Fibroblast of lung (primary cell): ENCODE results near the gene IGFL2. TPM values are rescaled to one million over a fixed set of nuclear protein-coding genes. Genes with fewer than 3 reads are reported as not detected.
"Not testable (repeated sequence)": the region's sequence is repeated elsewhere in the genome, so short reads cannot be mapped to it uniquely, and the experiment has no call there.

Source experiments
- DNase-seq, 2 donors: peaks; one replicate each; pipeline versions ENCODE4 v3.0.0 to v3.0.0-alpha.2; 2010; ENCODE audit warnings: low read depth in 2 of 2
- H2AFZ ChIP-seq: 2 replicates; pipeline ENCODE4 v1.5.1; 2012; ENCODE audit warnings: low read length, control low read depth, inconsistent platforms
- H3K27ac ChIP-seq: 2 replicates; pipeline ENCODE4 v1.5.1; 2011; ENCODE audit warnings: low read length, control low read depth; ENCODE audit not compliant: insufficient read depth
- H3K27me3 ChIP-seq: 2 replicates; pipeline ENCODE4 v1.5.1; 2011; ENCODE audit warnings: mild to moderate bottlenecking, low read length; ENCODE audit not compliant: control insufficient read depth, insufficient read depth
- H3K36me3 ChIP-seq: 2 replicates; pipeline ENCODE4 v1.5.1; 2011; ENCODE audit warnings: low read length; ENCODE audit not compliant: control insufficient read depth, insufficient read depth
- H3K4me1 ChIP-seq: 2 replicates; pipeline ENCODE4 v1.5.1; 2011; ENCODE audit warnings: low read length; ENCODE audit not compliant: control insufficient read depth, insufficient read depth; ENCODE audit errors: extremely low read depth
- H3K4me2 ChIP-seq: 2 replicates; pipeline ENCODE4 v1.5.1; 2011; ENCODE audit warnings: low read length, control low read depth; ENCODE audit not compliant: insufficient read depth; ENCODE audit errors: extremely low read depth
- H3K4me3 ChIP-seq, 4 experiments: fragments of 200-600 bp in 1 of 4; sonication (generic) in 1 of 4; replicated peaks in 1 of 4; 2 replicates each; pipeline ENCODE4 v1.5.1; 2011 to 2016; ENCODE audit warnings: low read length in 4 of 4, low read depth in 3 of 4, mild to moderate bottlenecking in 3 of 4, control low read depth in 2 of 4, inconsistent platforms in 1 of 4, mixed read lengths in 1 of 4; ENCODE audit not compliant: insufficient read depth in 1 of 4; ENCODE audit errors: control extremely low read depth in 1 of 4
- H3K79me2 ChIP-seq: 2 replicates; pipeline ENCODE4 v1.5.1; 2012; ENCODE audit warnings: mild to moderate bottlenecking, low read length, inconsistent platforms; ENCODE audit not compliant: control insufficient read depth, insufficient read depth
- H3K9ac ChIP-seq: 2 replicates; pipeline ENCODE4 v1.5.1; 2011; ENCODE audit warnings: mild to moderate bottlenecking, low read length, control low read depth; ENCODE audit not compliant: insufficient read depth
- H3K9me3 ChIP-seq: 2 replicates; pipeline ENCODE4 v1.5.1; 2012; ENCODE audit warnings: low read depth, low read length; ENCODE audit not compliant: control insufficient read depth, insufficient read depth
- H4K20me1 ChIP-seq: 2 replicates; pipeline ENCODE4 v1.5.1; 2011; ENCODE audit warnings: low read length; ENCODE audit not compliant: control insufficient read depth, insufficient read depth; ENCODE audit errors: extremely low read depth
- CTCF ChIP-seq, 2 donors: IDR thresholded peaks in 1 of 2; conservative IDR thresholded peaks in 1 of 2; 1 replicate in 1 of 2; 2 replicates in 1 of 2; pipeline ENCODE4 v1.5.1; 2011 to 2012; ENCODE audit warnings: low read length in 2 of 2, control low read depth in 1 of 2, inconsistent platforms in 1 of 2, low read depth in 1 of 2, mild to moderate bottlenecking in 1 of 2
- EZH2 ChIP-seq: IDR thresholded peaks from 2 replicates; pipeline ENCODE4 v1.5.1; 2012; ENCODE audit warnings: low read length, control low read depth, mild to moderate bottlenecking; ENCODE audit errors: missing control alignments
- polyA plus RNA-seq, 2 donors: library from polyadenylated mRNA; depleted of rRNA in 1 of 2; stranded (reverse) in 1 of 2; unstranded in 1 of 2; fragments of >200 nt; gene quantifications; 2 replicates each; pipeline ENCODE4 v1.2.1, GENCODE V29; 2011 to 2012; ENCODE audit warnings: missing spikeins in 1 of 2
- total RNA-seq: library from RNA; depleted of rRNA; stranded (reverse); fragments of >200 nt; gene quantifications from 2 replicates; pipeline ENCODE4 v1.2.1, GENCODE V29; 2014

IGFL2 gene
- total and polyA plus RNA-seq, 2 donors (not counting 1 experiment from before 2014, with no cell fraction given) = not detected

DNA sequence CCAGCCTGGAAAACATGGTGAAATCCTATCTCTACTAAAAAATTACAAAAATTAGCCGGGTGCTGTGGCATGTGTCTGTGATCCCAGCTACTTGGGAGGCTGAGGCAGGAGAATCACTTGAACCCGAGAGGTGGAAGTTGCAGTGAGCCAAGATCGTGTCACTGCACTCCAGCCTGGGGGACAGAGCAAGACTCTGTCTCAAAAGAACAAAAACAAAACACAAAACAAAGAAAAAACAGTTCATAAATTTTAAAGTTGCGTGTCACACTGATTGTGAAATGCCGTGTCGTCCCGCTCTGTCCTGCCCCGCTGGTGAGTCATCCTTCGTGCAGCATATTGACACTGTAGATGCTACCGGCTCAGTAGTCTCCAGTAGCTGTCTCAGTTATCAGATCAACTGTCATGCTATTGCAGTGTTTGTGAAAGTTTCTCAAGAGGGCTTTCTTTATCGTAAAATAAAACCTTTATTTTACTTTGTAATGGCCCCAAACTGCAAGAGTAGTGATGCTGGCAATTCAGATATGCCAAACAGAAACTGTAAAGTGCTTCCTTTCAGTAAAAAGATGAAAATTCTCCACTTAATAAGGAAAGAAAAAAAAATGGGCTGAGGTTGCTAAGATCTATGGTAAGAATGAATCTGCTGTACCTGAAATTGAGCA lies 45.1 kb downstream of the IGFL2 start:
- Histone ChIP-seq H2AFZ (no peak overlapping the region), H3K36me3 (no peaks in the 10 kb centered on the region), H3K79me2 (no peaks in the 10 kb centered on the region), H3K9ac (no peak overlapping the region), H3K4me2 (peak overlapping the region; percentile 75), H3K27me3 (peaks cover 22% of the 10 kb centered on the region), H3K27ac (no peak overlapping the region), H4K20me1 (no peaks in the 10 kb centered on the region), H3K4me1 (peaks cover 2% of the 10 kb centered on the region), H3K9me3 (no peaks in the 10 kb centered on the region), H3K4me3 (no peak overlapping the region)
- TF ChIP-seq EZH2 = no peak
- no peak for TF ChIP-seq CTCF (conservative IDR thresholded peaks at IDR 0.05 in 1 of 2, IDR thresholded peaks at IDR 0.05 in 1 of 2; ENCODE audit: low read depth in 1 of 2, low read length in 2 of 2)
- DNase-seq = peak; percentile 50 to 64

DNA sequence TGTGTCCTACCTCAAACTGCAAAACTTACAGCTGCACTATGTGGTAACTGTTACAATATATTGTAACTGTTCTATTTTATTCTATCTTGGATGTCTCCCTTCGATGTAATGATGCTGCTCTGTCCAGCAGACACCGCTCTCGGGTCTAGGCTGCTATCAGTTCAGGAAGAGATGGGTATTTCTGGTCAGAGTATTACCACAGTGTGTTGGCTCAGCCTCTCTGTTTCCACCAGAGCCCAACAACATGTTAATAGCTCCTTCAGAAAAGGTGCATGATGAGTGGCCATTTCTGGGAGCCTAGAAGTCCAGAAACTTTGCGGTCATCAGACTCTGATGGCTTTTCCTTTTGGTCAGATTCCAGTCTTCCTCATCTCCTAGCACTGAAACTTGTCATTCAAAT lies 45.6 kb downstream of the IGFL2 start:
- no peak overlapping the region for H3K4me3 ChIP-seq
- no peak for TF ChIP-seq EZH2
- TF ChIP-seq CTCF (conservative IDR thresholded peaks at IDR 0.05 in 1 of 2, IDR thresholded peaks at IDR 0.05 in 1 of 2; ENCODE audit: low read depth in 1 of 2, low read length in 2 of 2) = no peak
- no peak overlapping the region for H3K27ac ChIP-seq
- H3K79me2 ChIP-seq = no peaks in the 10 kb centered on the region
- H3K4me1 ChIP-seq = peaks cover 2% of the 10 kb centered on the region
- no peaks in the 10 kb centered on the region for H4K20me1 ChIP-seq
- no peak overlapping the region for H2AFZ ChIP-seq
- no peaks in the 10 kb centered on the region for H3K36me3 ChIP-seq
- H3K9ac ChIP-seq = no peak overlapping the region
- DNase-seq = no peak
- H3K9me3 ChIP-seq = no peaks in the 10 kb centered on the region
- peaks cover 18% of the 10 kb centered on the region for H3K27me3 ChIP-seq
- H3K4me2 ChIP-seq = no peak overlapping the region

DNA sequence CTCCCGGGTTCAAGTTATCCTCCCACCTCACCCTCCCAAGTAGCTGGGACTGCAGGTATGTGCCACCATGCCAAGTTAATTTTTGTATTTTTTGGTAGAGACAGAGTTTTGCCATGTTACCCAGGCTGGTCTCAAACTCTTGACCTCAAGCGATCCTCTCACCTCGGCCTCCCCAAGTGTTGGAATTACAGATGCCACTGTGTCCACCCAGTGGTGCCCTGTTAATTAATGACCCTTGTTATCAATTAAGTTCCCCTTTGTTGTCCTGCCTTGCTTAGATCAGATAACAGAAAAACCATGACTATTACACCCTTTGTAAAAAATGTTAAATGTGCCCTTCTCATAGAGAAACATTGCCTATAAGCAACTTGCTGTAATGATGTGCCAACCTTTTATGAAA lies 47.1 kb downstream of the IGFL2 start:
- no peaks in the 10 kb centered on the region for H3K9me3 ChIP-seq
- TF ChIP-seq CTCF (conservative IDR thresholded peaks at IDR 0.05 in 1 of 2, IDR thresholded peaks at IDR 0.05 in 1 of 2; ENCODE audit: low read depth in 1 of 2, low read length in 2 of 2) (no peak), EZH2 (no peak)
- H2AFZ ChIP-seq = no peak overlapping the region
- no peak for DNase-seq
- no peak overlapping the region for H3K4me2 ChIP-seq
- H3K9ac ChIP-seq = no peak overlapping the region
- H3K27me3 ChIP-seq = peaks cover 17% of the 10 kb centered on the region
- peaks cover 2% of the 10 kb centered on the region for H3K4me1 ChIP-seq
- H3K36me3 ChIP-seq = no peaks in the 10 kb centered on the region
- H3K27ac ChIP-seq = no peak overlapping the region
- no peak overlapping the region for H3K4me3 ChIP-seq
- no peaks in the 10 kb centered on the region for H4K20me1 ChIP-seq
- no peaks in the 10 kb centered on the region for H3K79me2 ChIP-seq

- H3K79me2 ChIP-seq = not testable (repeated sequence)
- peaks cover 12% of the 10 kb centered on the region for H3K27me3 ChIP-seq
Observed at GRCh38 chr19:46195919-46196318, 47.9 kb downstream of the IGFL2 start.

More at GRCh38 chr19:46195919-46196318, 47.9 kb downstream of the IGFL2 start:
- not testable (repeated sequence) for H2AFZ ChIP-seq, DNase-seq, H3K36me3 ChIP-seq, H3K4me2 ChIP-seq, H3K4me1 ChIP-seq, H3K9me3 ChIP-seq, H3K9ac ChIP-seq, H4K20me1 ChIP-seq, H3K4me3 ChIP-seq, H3K27ac ChIP-seq
